ENCODE results near the gene PAPPA2. TPM values are rescaled to one million over a fixed set of nuclear protein-coding genes. Genes with fewer than 3 reads are reported as not detected.

PAPPA2 gene
- total RNA-seq, 2 donors from 2014 or later, result 0.19 to 1.2 TPM

- H3K27ac ChIP-seq, result no peak overlapping the region
- no peaks in the 10 kb centered on the region for H3K4me1 ChIP-seq
- no peak for DNase-seq (ENCODE audit: low spot score)
- H3K4me3 ChIP-seq, result no peak overlapping the region
- H3K27me3 ChIP-seq, result no peaks in the 10 kb centered on the region
- TF ChIP-seq CTCF (IDR thresholded peaks at IDR 0.05), result no peak
- no peaks in the 10 kb centered on the region for H3K36me3 ChIP-seq
- no peaks in the 10 kb centered on the region for H3K9me3 ChIP-seq
These were observed 207.9 kb downstream of the PAPPA2 start for GRCh38 chr1:176670853-176671252.

- H3K4me1 ChIP-seq, result peaks cover 0 to 7% of the 10 kb centered on the region in 2 donors
- DNase-seq (ENCODE audit: low spot score), result no peak
- no peaks in the 10 kb centered on the region for H3K27me3 ChIP-seq
- no peak overlapping the region for H3K27ac ChIP-seq
- TF ChIP-seq CTCF (IDR thresholded peaks at IDR 0.05), result no peak
- H3K36me3 ChIP-seq, result no peaks in the 10 kb centered on the region
- H3K9me3 ChIP-seq, result no peaks in the 10 kb centered on the region
- no peak overlapping the region for H3K4me3 ChIP-seq
These were observed 220.0 kb downstream of the PAPPA2 start for GRCh38 chr1:176682830-176683535.

DNA sequence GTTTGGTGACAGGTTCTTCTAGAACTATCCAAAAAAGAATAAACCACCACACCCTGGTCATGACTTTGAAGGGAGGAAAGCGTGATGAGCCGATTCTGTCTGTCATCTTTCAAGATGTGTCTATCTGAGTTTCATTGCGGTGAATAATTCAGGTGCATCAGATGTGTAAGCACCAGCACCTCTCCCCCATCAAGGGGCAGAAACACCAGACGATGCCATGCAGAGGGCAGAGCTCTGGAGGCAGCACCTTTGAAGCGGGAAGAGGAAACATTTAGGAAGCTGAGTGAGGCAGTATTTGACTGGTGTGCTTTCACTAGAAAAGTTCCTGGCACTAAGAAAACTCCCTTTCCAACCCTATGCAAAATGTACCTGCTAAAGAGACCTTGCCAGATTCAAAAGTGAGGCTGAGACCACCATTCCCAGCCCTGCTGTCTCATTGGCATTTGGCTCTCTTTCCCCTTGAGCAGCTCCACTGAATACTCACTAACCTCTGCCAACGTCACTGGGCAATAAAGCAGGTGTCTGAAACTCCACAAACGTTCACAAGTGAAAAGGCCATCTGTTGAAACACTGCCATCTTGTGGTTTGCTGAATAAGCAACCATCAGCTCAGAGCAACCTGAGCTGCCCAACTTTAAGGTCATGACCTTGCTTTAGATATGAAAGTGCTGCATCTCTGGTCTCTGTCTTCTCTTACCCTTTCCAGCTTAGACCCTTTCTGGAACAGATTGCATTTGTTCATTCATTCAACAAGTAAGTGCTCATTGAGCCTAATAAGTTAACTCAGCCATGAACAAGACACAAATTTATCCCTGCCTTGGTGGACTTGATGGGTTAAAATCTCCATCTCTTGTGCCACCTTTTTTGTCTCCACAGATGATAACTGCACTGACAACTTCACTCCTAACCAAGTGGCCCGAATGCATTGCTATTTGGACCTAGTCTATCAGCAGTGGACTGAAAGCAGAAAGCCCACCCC lies 228.6 kb downstream of the PAPPA2 start:
- H3K27ac ChIP-seq, result peak overlapping the region; percentile 68 to 90
- peak; percentile 52 to 74 for TF ChIP-seq CTCF (IDR thresholded peaks at IDR 0.05)
- no peaks in the 10 kb centered on the region for H3K9me3 ChIP-seq
- H3K4me1 ChIP-seq, result peaks cover 0 to 18% of the 10 kb centered on the region in 2 donors
- no peaks in the 10 kb centered on the region for H3K27me3 ChIP-seq
- no peak for DNase-seq (ENCODE audit: low spot score)
- H3K4me3 ChIP-seq, result no peak overlapping the region
- no peaks in the 10 kb centered on the region for H3K36me3 ChIP-seq

- no peak for TF ChIP-seq CTCF (IDR thresholded peaks at IDR 0.05)
- Histone ChIP-seq H3K27me3 (no peaks in the 10 kb centered on the region), H3K9me3 (no peaks in the 10 kb centered on the region), H3K4me3 (no peak overlapping the region), H3K36me3 (no peaks in the 10 kb centered on the region), H3K4me1 (peaks cover 0 to 18% of the 10 kb centered on the region in 2 donors), H3K27ac (peak overlapping the region; percentile 68 to 90)
- peak; percentile 71 for DNase-seq (ENCODE audit: low spot score)
These were observed 229.5 kb downstream of the PAPPA2 start for GRCh38 chr1:176692431-176692830.

DNA sequence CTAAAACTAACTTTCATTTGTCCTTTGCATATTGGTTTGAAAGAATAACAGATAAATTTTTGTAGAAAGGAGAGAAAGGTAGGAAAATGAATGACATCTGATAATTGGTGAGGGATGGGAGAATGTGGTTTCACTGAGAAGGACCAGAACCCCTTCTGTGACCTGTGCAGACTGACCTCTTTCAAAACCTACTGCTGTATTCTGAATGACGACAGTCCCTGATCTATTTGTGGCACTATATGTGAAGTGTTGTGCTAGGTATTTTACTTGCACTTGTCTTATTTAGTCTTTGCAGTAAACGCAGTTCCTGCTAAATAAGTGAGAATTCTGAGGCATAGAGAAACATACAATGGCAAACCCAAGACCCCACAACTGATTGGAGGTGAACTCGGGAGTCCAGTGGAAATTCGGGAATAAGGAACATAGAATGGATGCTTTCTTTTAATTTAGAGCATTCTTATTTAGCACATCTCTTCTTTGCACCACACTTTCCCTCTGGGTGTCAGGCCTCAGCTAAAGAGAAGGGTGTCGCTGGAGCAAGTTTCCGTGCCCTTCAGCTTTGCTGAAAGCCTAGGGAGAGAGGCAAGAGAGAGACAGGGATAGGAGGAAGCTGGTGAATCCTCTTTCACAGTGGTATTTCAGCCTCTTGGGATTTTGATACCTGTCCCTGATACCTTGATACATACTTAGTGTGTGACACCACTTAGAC lies 230.2 kb downstream of the PAPPA2 start:
- Histone ChIP-seq H3K27ac (peak overlapping the region; percentile 68 to 90), H3K27me3 (no peaks in the 10 kb centered on the region), H3K36me3 (no peaks in the 10 kb centered on the region), H3K4me1 (peaks cover 0 to 18% of the 10 kb centered on the region in 2 donors), H3K9me3 (no peaks in the 10 kb centered on the region), H3K4me3 (no peak overlapping the region)
- DNase-seq (ENCODE audit: low spot score), result no peak
- TF ChIP-seq CTCF (IDR thresholded peaks at IDR 0.05), result no peak
